GM12875 (cell line): ENCODE measurements around the gene HTR3C.

ENCODE experiments used
- H3K4me3 ChIP-seq: one replicate; pipeline ENCODE4 v1.5.1; 2011; ENCODE audit warnings: low read depth, low read length, control low read depth
- CTCF ChIP-seq: IDR thresholded peaks from 2 replicates; pipeline ENCODE4 v1.5.1; 2011; ENCODE audit warnings: low read depth, mild to moderate bottlenecking, control low read depth, inconsistent platforms, low read length, moderate library complexity, borderline replicate concordance; ENCODE audit not compliant: insufficient read depth

Gene HTR3C

GRCh38 chr3:184040010-184040409 is 12.8 kb upstream of the HTR3C start:
- no peak overlapping the region for H3K4me3 ChIP-seq
- 0 out of 2 replicates have a peak, but pooled peaks have one; percentile 12 for TF ChIP-seq CTCF

GRCh38 chr3:184042617-184043016 is 10.2 kb upstream of the HTR3C start:
- TF ChIP-seq CTCF: no peak
- no peak overlapping the region for H3K4me3 ChIP-seq

GRCh38 chr3:184045995-184046394 is 6.9 kb upstream of the HTR3C start:
- no peak overlapping the region for H3K4me3 ChIP-seq

GRCh38 chr3:184050217-184050847 is 2.5 kb upstream of the HTR3C start:
- no peak overlapping the region for H3K4me3 ChIP-seq
- no peak for TF ChIP-seq CTCF

More at GRCh38 chr3:184045995-184046394, 6.9 kb upstream of the HTR3C start:
- TF ChIP-seq CTCF: no peak

DNA sequence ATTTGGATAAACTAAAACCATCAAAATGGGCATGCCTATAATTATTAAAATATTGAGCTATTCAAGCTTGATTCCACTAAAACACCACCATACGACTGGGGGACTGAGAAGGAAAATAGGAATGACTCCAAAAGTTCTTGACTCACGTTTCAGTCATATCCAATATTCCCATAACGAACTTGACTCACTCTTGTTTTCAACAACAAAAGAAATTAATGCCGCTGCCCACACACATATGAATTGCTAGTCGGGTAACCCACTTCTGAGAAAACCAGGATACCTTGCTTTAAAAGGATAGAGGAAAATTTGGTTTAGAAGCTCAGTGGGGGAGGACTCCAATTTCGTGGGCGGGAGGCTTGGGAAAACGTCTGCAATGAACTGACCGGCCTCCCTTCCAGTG is 5.2 kb downstream of the HTR3C start:
- no peak for TF ChIP-seq CTCF

GRCh38 chr3:184059424-184059823 is 6.6 kb downstream of the HTR3C start:
- no peak overlapping the region for H3K4me3 ChIP-seq
- no peak for TF ChIP-seq CTCF

More for the DNA sequence above, 5.2 kb downstream of the HTR3C start:
- no peak overlapping the region for H3K4me3 ChIP-seq

DNA sequence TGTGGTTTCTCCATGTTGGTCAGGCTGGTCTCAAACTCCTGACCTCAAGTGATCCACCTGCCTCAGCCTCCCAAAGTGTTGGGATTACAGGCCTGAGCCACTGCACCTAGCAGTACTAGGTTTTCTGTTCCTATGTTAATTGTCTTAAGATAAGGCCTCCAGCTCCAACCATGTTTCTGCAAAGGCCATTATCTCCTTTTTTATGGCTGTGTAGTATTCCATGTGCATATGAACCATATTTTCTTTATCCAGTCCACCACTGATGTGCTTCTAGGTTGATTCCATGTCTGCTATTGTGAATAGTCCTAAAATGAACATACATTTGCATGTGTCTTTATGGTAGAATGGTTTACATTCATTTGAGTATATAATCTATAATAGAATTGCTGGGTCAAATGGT is 9.8 kb downstream of the HTR3C start:
- no peak overlapping the region for H3K4me3 ChIP-seq
- TF ChIP-seq CTCF: no peak
